COLO829 (cell line): ENCODE data around the gene EIF4ENIF1.
"Not testable (repeated sequence)": the region's sequence is repeated elsewhere in the genome, so short reads cannot be mapped to it uniquely, and the experiment has no call there.

Experiments
- DNase-seq: peaks from one replicate; pipeline ENCODE4 v3.0.0; 2012; ENCODE audit warnings: low spot score

The EIF4ENIF1 gene

GRCh38 chr22:31443516-31443915 lies 46.1 kb downstream of the EIF4ENIF1 start:
- DNase-seq, result no peak

GRCh38 chr22:31442768-31443489 lies 46.7 kb downstream of the EIF4ENIF1 start:
- no peak for DNase-seq

DNA sequence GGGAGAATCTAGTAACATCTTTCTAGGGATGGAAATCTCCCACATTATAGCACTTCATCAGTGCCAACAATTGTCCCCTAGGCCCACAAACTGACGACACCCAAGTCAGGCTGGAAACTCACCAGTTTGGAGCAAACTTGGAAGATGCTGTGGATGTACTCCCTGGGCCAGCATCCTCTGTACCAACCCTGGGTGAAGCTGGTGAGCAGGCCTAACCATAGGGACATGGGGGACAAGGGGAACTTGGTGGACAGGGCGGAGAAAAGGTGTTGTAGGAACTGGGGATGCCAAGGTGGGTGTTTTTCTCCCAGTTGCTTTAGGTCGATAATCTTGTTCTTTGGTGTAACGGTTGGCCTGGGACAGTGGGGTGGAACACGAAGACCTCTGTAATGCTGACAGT lies 48.0 kb downstream of the EIF4ENIF1 start:
- no peak for DNase-seq

DNA sequence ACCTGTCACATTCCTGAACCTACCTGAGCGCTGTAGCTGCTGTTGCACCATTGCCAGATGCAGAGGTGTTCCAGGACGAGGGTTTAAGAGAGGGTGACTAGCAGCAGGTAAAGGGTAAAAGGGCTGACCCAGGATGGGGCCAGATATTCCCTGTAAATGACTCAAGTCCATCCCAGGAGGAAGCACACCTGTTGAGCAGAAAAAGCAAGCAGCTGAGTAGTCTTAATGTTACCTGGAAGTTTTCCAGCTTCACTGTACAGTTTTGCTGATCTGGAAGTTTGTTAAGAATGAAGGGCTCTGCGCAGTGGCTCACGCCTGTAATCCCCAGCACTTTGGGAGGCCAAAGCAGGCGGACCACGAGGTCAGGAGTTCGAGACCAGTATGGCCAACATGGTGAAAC lies 49.0 kb downstream of the EIF4ENIF1 start:
- DNase-seq, result no peak

DNA sequence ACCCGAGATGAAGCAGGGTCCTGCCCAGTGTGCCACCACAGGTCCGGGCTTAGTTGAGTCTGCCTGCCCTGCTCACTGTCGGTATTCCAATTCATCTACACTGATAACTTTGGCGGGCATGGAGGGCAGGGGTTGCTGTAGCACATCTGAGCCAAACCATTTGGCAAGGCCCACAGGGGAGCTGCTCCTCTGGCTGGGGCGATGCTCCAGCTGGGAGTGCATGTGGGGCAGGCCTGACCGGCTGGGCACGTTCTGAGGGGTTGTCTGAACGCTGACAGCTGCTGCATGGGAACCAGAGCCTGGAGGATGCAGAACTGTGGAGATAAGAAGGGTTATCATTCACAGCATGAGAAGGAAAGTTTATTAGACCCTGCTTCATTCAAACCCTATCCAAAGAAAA lies 49.8 kb downstream of the EIF4ENIF1 start:
- DNase-seq, result no peak

- no peak for DNase-seq
Measured at GRCh38 chr22:31436132-31436531, 53.5 kb downstream of the EIF4ENIF1 start.

DNA sequence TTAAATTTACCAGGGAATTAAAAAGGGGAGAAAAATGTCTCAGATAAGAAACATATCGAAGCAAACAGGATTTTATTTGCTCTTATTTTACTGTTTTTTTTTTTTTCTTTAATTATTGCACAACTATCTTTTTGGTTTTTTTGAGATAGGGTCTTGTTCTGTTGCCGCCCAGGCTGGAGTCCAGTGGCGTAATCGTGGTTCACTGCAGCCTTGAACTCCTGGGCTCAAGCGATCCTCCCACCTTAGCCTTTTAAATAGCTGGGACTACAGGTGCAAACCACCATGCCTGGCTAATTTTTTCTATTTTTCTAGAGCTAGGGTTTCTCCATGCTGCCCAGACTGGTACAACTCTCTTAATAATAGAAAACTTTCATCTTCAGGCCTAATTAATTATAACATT lies 57.7 kb downstream of the EIF4ENIF1 start:
- no peak for DNase-seq

DNA sequence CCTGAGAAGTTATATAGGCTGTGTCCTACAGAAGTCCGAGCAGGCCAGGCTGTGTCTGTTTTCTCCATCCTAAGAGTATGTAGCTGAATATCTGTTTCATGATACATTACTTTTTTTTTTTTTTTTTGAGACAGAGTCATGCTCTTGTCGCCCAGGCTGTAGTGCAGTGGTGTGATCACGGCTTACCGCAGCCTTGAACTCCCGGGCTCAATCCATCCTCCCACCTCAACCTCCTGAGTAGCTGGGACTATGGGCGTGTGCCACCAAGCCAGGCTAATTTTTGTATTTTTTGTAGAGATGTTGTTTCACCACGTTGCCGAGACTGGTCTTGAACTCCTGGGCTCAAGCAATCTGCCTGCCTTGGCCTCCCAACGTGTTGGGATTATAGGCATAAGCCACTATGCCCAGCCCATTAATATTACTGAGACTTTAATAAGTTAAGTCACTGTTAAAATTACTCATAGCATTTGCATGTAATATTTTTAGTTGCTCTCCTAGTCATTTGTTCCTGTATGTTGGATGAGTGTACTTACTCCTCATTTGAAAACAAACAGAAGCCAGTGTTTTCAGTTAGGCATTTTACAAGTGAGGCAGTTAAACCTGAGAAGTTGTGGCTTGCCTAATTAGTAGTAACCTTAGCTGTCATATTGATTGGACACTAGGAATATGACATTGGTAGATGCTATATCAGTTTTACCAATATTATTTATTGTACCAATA lies 64.2 kb downstream of the EIF4ENIF1 start:
- no peak for DNase-seq

- not testable (repeated sequence) for DNase-seq
Measured at GRCh38 chr22:31402350-31402749, 87.3 kb downstream of the EIF4ENIF1 start.

DNA sequence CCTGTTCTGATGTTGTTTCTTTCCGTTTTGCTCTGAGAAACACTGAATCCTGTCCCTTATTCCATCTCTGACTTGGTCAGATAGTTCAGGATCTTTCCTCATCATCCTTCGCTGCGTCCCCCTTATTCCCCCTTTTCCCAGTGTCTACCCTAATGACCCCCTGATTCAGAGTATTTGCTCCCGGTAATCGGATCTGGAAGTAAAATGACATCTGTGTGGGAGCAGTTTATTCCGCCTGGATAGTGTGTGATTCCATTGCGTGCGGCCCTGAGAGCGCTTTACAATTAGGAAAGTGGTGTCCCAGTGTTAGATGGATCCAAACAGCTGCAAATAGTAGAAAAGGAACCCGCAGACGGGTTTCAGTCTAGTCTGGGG lies 89.6 kb downstream of the EIF4ENIF1 start:
- DNase-seq, result peak; percentile 20

GRCh38 chr22:31399211-31400022 lies 90.2 kb downstream of the EIF4ENIF1 start, which contains the start of gene DRG1:
Gene DRG1 (plus strand): TSS chr22:31399604. CDS start chr22:31399684, 80 bp downstream.
- peak; percentile 99 for DNase-seq

- DNase-seq, result no peak
Measured at GRCh38 chr22:31398231-31398630, 91.4 kb downstream of the EIF4ENIF1 start.

DNA sequence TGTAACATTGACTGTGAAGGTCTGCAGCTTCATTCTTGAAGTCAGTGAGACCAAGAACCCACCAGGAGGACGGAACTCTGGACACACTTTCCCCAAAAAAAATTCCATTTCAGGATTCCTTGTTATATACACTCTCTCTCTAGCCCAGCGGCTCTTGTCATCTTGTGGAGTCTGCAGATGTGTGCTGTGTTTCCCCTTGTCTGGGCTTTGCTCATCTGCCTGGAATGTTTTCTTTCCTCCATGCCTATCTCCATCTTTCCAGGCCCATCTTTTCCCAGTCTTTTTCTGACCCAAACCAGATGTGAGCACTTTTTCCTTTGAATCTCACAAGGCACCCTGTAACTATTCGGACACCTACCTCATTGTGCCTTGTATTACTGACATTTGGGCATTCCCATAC lies 95.3 kb downstream of the EIF4ENIF1 start:
- DNase-seq, result no peak

DNA sequence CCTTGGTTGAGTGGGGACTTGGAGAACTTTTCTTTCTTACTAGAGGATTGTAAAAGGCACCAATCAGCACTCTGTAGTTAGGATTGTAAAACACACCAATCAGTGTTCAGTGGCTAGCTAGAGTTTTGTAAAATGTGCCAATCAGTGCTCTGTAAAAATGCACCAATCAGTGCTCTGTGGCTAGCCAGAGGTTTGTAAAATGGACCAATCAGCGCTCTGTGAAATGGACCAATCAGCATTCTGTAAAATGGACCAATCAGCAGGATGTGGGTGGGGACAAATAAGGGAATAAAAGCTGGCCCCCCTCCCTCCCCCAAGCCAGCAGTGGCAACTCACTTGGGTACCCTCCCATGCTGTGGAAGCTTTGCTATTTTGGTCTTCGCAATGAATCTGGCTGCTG lies 95.7 kb downstream of the EIF4ENIF1 start:
- no peak for DNase-seq
